Measurements from ENCODE around the gene KLHL29. TPM values are rescaled to one million over a fixed set of nuclear protein-coding genes. Genes with fewer than 3 reads are reported as not detected.

Gene KLHL29
- total and polyA plus RNA-seq, 2 donors (not counting 3 experiments of a cell fraction or from before 2014, with no cell fraction given): 4.6 to 12.7 TPM

DNA sequence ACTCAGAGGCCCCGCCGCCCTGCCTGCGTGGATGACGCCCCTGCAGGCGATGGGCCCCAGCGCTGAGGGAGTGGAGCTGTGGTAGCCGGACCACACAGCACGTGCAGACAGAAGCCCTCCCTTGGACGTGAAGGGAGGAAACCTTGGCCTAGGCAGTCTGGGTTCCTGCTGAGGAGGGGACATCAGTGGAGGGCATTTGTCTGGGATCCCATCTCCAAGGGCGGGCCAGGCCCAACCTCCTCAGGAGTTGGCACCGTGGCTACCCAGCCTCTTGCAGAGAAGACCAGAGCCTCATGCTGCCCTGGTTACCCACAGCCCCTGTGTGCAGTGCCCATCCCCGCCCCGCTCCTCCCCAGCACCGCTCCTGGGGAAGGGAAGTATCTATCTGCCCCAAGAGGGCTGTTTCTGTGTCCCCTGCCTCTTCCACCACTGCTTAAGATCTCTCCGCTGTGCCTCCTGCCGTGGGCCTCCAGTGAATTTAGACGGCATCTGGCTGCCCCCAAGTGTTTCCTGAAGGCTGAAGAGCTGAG is 241.8 kb downstream of the KLHL29 start:
- CTCF ChIA-PET: interaction anchor here (0.9 to 1.4 kb wide), 2 partner anchors 10 kb away, joined by 4 to 5 read pairs; no protein-coding TSS in a partner anchor
- Histone ChIP-seq H3K27ac (ENCODE audit: insufficient read depth, low read depth, low read length) (no peak overlapping the region), H3K4me3 (replicated peaks in 1 of 3; ENCODE audit: insufficient read depth in 1 of 3, low read depth in 1 of 3, low read length in 3 of 3) (no peak overlapping the region), H3K9me1 (replicated peaks; ENCODE audit: control insufficient read depth, extremely low read depth, insufficient read depth, low read length) (no peaks in the 10 kb centered on the region), H2AFZ (ENCODE audit: low read depth, low read length) (no peak overlapping the region), H3K79me2 (ENCODE audit: control insufficient read depth, insufficient read depth, low read length) (no peaks in the 10 kb centered on the region), H3K4me1 (ENCODE audit: control insufficient read depth, extremely low read depth, insufficient read depth, low read length) (no peaks in the 10 kb centered on the region), H3K36me3 (ENCODE audit: control insufficient read depth in 2 of 2, extremely low read depth in 1 of 2, insufficient read depth in 2 of 2, low read length in 2 of 2) (no peaks in the 10 kb centered on the region), H3K27me3 (ENCODE audit: control insufficient read depth in 2 of 2, insufficient read depth in 2 of 2, low read length in 2 of 2) (no peaks in the 10 kb centered on the region), H3K9ac (replicated peaks; ENCODE audit: extremely low read depth, insufficient read depth, low read length) (no peak overlapping the region), H3K4me2 (ENCODE audit: insufficient read depth, low read length) (no peak overlapping the region), H3K9me3 (replicated peaks; ENCODE audit: control insufficient read depth, insufficient read depth, low read length) (no peaks in the 10 kb centered on the region), H4K20me1 (replicated peaks; ENCODE audit: control insufficient read depth, extremely low read depth, insufficient read depth, low read length) (no peaks in the 10 kb centered on the region)
- DNase-seq (ENCODE audit: low read depth, low spot score) (no peak), FAIRE-seq (no peak)
- TF ChIP-seq POLR2A (IDR thresholded peaks at IDR 0.05; ENCODE audit: low read depth, low read length) (no peak), MYC (IDR thresholded peaks at IDR 0.05; ENCODE audit: low read depth, low read length) (no peak), EZH2 (IDR thresholded peaks at IDR 0.05; ENCODE audit: borderline replicate concordance, low read depth, low read length, severe bottlenecking) (no peak), FOS (IDR thresholded peaks at IDR 0.05; ENCODE audit: borderline replicate concordance, insufficient read depth, low read length) (no peak), POLR2AphosphoS5 (IDR thresholded peaks at IDR 0.05; ENCODE audit: insufficient read depth, low read depth, low read length) (no peak), GATA2 (IDR thresholded peaks at IDR 0.05; ENCODE audit: insufficient read depth, insufficient read length, low read depth, low read length) (no peak), JUN (IDR thresholded peaks at IDR 0.05; ENCODE audit: borderline replicate concordance, insufficient read depth, insufficient read length, low read depth) (no peak)
- TF ChIP-seq, protein P1, sequence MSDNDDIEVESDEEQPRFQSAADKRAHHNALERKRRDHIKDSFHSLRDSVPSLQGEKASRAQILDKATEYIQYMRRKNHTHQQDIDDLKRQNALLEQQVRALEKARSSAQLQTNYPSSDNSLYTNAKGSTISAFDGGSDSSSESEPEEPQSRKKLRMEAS (IDR thresholded peaks at IDR 0.05; ENCODE audit: insufficient read depth, insufficient read length): no peak
- TF ChIP-seq, protein P2, sequence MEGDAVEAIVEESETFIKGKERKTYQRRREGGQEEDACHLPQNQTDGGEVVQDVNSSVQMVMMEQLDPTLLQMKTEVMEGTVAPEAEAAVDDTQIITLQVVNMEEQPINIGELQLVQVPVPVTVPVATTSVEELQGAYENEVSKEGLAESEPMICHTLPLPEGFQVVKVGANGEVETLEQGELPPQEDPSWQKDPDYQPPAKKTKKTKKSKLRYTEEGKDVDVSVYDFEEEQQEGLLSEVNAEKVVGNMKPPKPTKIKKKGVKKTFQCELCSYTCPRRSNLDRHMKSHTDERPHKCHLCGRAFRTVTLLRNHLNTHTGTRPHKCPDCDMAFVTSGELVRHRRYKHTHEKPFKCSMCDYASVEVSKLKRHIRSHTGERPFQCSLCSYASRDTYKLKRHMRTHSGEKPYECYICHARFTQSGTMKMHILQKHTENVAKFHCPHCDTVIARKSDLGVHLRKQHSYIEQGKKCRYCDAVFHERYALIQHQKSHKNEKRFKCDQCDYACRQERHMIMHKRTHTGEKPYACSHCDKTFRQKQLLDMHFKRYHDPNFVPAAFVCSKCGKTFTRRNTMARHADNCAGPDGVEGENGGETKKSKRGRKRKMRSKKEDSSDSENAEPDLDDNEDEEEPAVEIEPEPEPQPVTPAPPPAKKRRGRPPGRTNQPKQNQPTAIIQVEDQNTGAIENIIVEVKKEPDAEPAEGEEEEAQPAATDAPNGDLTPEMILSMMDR (IDR thresholded peaks at IDR 0.05; ENCODE audit: extremely low read depth in 1 of 2, insufficient read depth in 1 of 2, low read depth in 1 of 2, low read length in 2 of 2): no peak
- intact Hi-C loops (cut with micrococcal nuclease) (no loop called here), dilution Hi-C loops (cut with MboI; ENCODE audit: extremely low pct_ligation_motif_present, low sequenced_read_pairs) (no loop called here)
- BruUV-seq (replicated peaks): no TSS peak
- POLR2A ChIA-PET: no interaction called here

All from endothelial cell of umbilical vein (primary cell).